ENCODE results near the gene LRIF1. TPM values are rescaled to one million over a fixed set of nuclear protein-coding genes. Genes with fewer than 3 reads are reported as not detected.
"Not testable (repeated sequence)": the region's sequence is repeated elsewhere in the genome, so short reads cannot be mapped to it uniquely, and the experiment has no call there.

LRIF1 gene, protein sequence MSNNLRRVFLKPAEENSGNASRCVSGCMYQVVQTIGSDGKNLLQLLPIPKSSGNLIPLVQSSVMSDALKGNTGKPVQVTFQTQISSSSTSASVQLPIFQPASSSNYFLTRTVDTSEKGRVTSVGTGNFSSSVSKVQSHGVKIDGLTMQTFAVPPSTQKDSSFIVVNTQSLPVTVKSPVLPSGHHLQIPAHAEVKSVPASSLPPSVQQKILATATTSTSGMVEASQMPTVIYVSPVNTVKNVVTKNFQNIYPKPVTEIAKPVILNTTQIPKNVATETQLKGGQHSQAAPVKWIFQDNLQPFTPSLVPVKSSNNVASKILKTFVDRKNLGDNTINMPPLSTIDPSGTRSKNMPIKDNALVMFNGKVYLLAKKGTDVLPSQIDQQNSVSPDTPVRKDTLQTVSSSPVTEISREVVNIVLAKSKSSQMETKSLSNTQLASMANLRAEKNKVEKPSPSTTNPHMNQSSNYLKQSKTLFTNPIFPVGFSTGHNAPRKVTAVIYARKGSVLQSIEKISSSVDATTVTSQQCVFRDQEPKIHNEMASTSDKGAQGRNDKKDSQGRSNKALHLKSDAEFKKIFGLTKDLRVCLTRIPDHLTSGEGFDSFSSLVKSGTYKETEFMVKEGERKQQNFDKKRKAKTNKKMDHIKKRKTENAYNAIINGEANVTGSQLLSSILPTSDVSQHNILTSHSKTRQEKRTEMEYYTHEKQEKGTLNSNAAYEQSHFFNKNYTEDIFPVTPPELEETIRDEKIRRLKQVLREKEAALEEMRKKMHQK
- 10 to 100 TPM; 13.1 to 14.0 TPM for total RNA-seq

- CTCF ChIA-PET = interaction anchor here (1.2 to 1.3 kb wide), 2 partner anchors 10 to 73 kb away, joined by 3 read pairs; no protein-coding TSS in a partner anchor
- POLR2A ChIA-PET = interaction anchor here (0.6 to 1.2 kb wide), 10 partner anchors 15 to 930 kb away, joined by 3 to 8 read pairs (median 3); partner anchors contain the start of genes CD53 and STRIP1
Measured at GRCh38 chr1:110963691-110964454, at the start of gene LRIF1. Gene LRIF1 (minus strand): TSS chr1:110963922. CDS start chr1:110963688, 234 bp downstream.

- ChIA-PET CTCF (interaction anchor here (0.6 kb wide), 1 partner anchor 712 kb away, joined by 3 read pairs; no protein-coding TSS in a partner anchor), POLR2A (no interaction called here)
Measured at GRCh38 chr1:111008031-111008430, 44.3 kb upstream of the LRIF1 start.

DNA sequence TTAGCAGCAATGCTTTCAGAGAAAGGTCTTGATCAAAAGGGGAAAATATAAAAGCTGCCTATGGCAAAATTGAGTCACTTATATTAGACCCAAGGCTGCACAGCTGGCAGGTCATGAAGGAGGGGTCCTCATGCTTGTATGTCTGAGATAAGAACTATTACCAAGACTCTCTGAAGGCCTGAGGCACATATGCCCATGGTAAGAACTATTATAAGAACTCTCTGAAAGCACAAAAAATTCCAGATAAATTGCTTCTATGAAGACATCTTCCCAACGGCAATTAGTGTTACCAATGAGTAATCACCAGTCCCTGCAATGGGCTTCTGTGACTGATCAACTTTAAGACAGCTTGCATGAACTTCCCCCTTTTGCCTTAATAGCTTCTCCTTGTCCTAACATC, 42.8 kb upstream of the LRIF1 start:
- ChIA-PET CTCF (no interaction called here), POLR2A (no interaction called here)

DNA sequence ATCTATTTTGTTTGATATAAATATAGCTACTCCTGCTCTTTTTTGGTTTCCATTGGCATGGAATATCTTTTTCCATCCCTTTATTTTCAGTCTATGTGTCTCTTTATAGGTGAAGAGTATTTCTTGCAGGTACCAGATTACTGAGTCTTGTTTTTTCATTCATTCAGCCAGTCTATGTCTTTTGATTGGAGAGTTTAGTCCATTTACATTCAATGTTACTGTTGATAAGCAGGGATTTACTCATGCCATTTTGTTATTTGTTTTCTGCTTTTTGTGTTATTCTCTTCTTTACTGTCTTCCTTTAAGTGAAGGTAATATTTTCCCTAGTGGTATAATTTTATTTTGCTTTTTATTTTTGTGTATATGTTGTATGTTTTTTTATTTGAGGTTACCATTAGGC, 35.9 kb upstream of the LRIF1 start:
- POLR2A ChIA-PET, CTCF ChIA-PET: not testable (repeated sequence)

DNA sequence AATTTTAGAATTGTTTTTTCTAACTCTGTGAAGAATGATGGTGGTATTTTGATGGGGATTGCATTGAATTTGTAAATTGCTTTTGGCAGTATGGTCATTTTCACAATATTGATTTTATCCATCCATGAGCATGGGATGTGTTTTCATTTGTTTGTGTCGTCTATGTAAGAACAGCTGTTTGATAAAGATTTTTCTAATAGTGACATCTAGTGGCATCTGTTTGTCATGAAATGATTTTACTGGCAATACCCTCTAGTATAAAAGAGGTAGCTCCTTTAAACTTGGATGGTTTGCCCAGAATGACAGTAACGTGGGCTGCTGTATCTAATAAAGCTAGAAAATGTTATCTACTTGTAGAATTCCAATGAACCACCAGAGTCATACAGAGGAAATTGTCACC, 28.6 kb upstream of the LRIF1 start:
- CTCF ChIA-PET = interaction anchor here (1.0 to 2.5 kb wide), 5 partner anchors 94 to 468 kb away, joined by 3 to 12 read pairs (median 3); no protein-coding TSS in a partner anchor
- POLR2A ChIA-PET = interaction anchor here (0.6 kb wide), 1 partner anchor 608 kb away, joined by 3 read pairs; no protein-coding TSS in a partner anchor

GRCh38 chr1:110991295-110991694, 27.6 kb upstream of the LRIF1 start:
- CTCF ChIA-PET = interaction anchor here (1.3 kb wide), 1 partner anchor 203 kb away, joined by 3 read pairs; no protein-coding TSS in a partner anchor
- POLR2A ChIA-PET = not testable (repeated sequence)

DNA sequence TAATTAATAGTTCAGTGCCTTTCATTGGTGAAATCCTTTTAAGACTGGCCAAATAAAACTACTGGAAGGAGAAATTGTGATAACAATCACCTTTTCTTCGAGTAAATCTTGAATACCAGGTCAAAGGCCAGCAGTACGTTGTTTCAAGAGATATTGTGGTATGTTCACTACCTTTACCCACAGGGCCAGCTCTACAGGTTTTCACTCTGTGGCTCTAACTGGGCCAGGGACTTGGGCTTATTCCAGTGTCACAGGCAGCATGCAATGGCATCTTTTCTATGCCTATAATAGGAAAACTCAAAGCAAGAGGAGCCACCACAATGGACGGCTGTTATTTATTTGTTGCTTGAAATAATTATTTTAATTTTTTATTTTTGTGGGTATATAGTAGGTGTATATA, 26.8 kb upstream of the LRIF1 start:
- ChIA-PET POLR2A (no interaction called here), CTCF (no interaction called here)

- CTCF ChIA-PET = no interaction called here
- POLR2A ChIA-PET = no interaction called here
Measured at GRCh38 chr1:110986407-110986891, 22.7 kb upstream of the LRIF1 start.

DNA sequence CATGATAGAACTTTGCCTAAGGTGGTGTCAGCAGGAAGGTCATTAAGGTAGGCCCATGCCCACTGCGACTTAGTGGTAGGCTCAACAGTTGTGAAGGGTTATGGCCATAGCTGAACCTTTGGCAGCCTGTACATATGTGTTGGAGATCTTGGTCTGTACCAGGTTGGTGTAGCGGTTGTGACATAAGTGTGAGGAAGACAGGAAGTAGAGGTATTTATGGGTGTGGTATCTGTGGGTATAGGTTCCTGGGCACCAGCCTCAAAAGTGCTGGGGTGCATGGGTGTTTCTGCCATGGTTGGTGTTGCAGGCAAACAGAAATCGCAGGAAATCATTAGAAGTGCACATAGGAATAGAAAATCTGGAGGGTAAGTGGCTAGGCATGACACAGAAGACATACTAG, 18.6 kb upstream of the LRIF1 start:
- CTCF ChIA-PET = no interaction called here
- POLR2A ChIA-PET = no interaction called here

DNA sequence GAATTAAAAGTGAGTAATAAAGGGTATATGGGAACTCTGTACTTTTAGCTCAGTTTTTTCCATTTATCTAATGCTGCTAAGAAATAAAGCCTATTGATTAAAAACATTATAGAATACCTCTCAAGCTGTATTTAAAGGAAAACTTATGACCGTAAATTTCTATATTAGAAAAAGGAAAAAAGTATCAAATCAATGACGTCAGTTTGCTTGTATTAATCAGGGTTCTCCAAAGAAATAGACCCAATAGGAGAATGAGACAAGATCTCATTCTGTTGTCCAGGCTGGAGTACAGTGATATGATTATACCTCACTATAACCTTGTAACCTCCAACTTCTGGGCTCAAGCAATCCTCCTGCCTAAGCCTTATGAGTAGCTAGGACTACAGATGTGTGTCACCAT, 15.4 kb upstream of the LRIF1 start:
- CTCF ChIA-PET = no interaction called here
- POLR2A ChIA-PET = no interaction called here

GRCh38 chr1:110976089-110976488, 12.4 kb upstream of the LRIF1 start:
- ChIA-PET POLR2A (no interaction called here), CTCF (no interaction called here)

DNA sequence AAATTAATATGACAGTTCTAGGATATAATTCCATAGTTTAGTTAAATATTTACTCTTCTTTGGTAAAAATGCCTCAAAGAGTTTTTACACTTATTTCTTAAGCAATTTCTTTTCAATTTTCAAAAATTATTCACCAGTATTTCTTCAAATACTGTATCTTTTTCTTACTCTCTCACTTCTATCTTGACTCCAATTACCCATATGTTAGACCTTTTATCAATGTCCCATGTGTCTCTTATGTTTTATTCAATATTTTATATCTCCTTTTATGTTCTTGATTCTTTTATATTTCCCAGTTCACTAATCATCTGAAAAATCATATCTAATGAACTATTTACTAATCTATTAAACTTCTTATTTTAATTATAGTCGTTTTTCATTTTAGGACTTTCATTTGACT, 11.5 kb upstream of the LRIF1 start:
- ChIA-PET CTCF (no interaction called here), POLR2A (no interaction called here)

DNA sequence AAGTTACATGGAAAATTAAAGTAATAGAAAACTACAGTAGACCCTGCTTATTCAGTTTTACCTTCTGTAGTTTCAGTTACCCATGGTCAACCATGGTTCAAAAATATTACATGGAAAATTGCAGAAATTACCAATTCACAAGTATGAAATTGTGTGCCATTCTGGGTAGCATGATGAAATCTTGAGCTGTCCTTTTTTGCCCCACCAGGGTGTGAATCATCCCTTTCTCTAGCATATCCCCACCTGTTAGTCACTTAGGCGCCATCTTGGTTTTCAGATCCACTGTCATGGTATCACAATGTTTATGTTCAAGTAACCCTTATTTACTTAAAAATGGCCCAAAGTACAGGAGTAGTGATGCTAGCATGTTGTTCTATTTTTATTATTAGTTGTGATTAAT, 3.5 kb upstream of the LRIF1 start:
- CTCF ChIA-PET = interaction anchor here (1.5 kb wide), 1 partner anchor 66 kb away, joined by 3 read pairs; no protein-coding TSS in a partner anchor
- POLR2A ChIA-PET = no interaction called here

DNA sequence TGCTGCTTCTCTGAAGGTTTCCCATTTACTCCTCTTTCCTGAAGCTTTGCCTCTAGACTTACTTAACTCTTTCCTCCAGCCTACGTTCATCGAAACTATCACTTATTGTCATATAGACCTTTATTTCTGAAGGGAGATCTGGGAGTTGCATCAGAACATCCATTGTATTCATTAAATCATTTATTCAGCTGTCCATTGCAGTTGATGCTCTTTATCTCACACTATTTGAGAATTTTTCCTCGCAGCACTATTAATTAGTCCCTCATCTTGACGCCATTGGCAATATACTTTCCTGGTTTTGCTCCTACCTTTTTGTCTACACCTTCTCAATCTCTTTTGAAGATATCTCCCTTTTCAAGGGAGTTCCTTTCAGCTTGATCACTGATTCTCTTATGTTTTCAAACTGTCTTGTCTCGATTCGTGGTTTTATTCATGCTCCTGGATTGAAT, 757 bp upstream of the LRIF1 start:
- POLR2A ChIA-PET = interaction anchor here (0.6 to 1.2 kb wide), 9 partner anchors 16 to 556 kb away, joined by 3 to 8 read pairs (median 3); partner anchors contain the start of gene CD53
- CTCF ChIA-PET = interaction anchor here (1.2 to 1.3 kb wide), 2 partner anchors 11 to 74 kb away, joined by 3 read pairs; no protein-coding TSS in a partner anchor

DNA sequence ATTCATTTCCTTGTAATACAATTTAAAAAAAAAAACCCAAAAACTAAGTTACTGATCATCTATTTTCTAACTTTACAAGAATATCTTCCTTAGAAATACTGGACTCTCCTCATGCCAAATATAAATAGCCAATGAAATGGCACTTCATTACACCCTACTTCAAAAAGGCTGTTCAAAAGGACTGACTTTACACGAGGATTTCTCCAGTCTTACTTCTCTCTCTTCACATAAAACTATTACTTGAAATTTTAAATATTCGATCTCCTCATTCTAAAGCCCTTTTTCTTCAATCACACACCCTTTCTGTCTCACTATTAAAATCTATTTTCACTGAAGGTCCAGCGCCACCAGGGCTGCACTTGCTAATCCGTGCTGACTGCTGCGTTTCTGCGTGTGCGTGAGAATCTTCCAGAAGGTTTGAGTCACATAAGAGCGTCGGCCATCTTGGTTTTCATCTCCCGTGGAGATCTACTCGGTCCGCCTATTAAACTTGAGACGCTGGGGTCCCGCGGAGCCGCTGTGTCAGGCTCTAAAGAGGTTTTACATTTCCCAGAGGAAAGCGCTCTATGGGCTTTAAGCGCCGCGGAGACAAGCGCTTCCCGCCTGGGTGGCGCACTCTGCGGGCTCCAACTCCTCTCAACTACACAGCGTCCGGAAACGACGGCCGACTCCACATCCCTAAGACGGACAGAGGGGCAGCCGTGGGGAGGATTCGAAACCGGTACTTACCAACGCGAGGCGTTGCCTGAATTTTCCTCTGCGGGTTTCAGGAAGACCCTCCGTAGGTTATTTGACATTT, 631 bp downstream of the LRIF1 start:
- CTCF ChIA-PET = interaction anchor here (1.0 kb wide), 1 partner anchor 89 kb away, joined by 4 read pairs; no protein-coding TSS in a partner anchor
- POLR2A ChIA-PET = interaction anchor here (0.6 to 1.2 kb wide), 2 partner anchors 90 to 929 kb away, joined by 3 to 5 read pairs; partner anchors contain the start of genes CD53 and STRIP1

DNA sequence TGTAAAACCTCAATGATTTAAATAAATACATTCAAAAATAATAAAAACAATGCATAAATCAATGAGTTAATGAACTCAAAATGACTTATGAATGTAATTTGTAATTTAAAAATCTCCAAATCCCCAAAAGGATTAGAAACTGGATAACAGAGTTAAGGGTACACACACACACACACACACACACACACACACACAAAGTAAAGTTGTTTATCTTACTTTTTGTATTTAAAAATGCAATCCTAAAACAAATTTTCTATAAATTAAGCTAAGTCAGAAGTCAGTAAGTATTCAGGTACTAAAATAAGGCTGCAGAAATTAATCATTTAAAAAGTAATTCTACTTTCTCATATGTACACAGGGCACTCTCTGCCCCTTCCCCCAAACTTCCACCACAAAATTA, 1.8 kb downstream of the LRIF1 start:
- CTCF ChIA-PET = interaction anchor here (2.3 kb wide), 1 partner anchor 86 kb away, joined by 6 read pairs; no protein-coding TSS in a partner anchor

DNA sequence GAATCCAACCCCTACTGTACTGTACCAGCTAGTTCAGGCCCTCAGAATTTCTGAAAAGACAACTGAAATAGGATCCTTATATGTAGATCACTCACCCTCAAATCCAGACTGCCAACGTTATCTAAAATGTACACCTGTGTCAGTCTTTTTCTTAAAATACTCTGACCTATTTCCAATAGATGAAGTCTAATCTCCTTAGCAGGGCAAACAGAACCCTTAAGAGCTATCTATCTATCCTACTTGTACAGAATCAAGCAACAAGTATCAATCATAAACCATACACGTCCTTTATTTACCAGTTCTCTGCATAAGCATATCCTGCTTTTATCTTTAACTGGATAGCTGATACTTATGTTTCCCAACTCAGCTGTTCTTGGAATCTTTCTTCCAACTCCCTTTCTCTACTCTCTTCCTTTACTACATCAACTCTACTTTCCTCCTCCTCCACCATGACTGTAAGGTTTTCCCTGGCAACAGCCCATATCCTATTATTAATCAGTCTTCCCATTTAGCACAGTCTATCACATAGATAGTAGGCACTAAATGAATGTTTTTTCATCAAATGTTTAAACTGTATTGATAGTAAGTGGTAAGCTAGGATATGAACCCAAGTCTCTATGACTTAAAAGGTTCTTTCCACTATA, 2.8 kb downstream of the LRIF1 start:
- POLR2A ChIA-PET = interaction anchor here (0.6 kb wide), 1 partner anchor 171 kb away, joined by 3 read pairs; no protein-coding TSS in a partner anchor
- CTCF ChIA-PET = interaction anchor here (2.3 kb wide), 1 partner anchor 85 kb away, joined by 6 read pairs; no protein-coding TSS in a partner anchor

More for the DNA sequence above, 1.8 kb downstream of the LRIF1 start:
- POLR2A ChIA-PET = interaction anchor here (0.6 kb wide), 2 partner anchors 89 to 180 kb away, joined by 3 to 4 read pairs; no protein-coding TSS in a partner anchor

DNA sequence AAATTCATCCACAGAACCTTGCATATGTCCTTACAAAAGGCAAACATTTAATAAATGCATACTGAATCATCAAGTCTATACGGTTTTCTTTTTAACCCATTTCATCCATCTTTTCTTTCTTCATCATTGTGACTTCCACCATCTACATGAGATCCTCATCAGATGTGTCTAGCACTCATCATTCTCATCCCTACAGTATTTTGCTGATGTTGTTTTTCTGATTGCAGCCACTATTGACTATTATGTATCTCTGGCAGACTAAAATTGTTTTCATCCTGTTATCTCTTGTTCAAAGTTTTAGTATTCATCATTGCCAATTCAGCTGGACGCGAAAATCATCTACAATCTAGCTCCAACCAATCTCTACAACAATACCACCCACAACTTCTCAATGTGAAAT, 5.9 kb downstream of the LRIF1 start:
- ChIA-PET POLR2A (no interaction called here), CTCF (no interaction called here)

All from activated CD8-positive, alpha-beta memory T cell treated with anti-CD3 and anti-CD28 coated beads for 36 hours (primary cell).